Activated CD4-positive, alpha-beta T cell treated with anti-CD3 and anti-CD28 coated beads, Interleukin-2, amount 50 U/mL, for 24 hours (primary cell): Measurements from ENCODE around the gene BIK.
"Not testable (repeated sequence)": the region's sequence is repeated elsewhere in the genome, so short reads cannot be mapped to it uniquely, and the experiment has no call there.

ENCODE experiments used
- DNase-seq, 2 donors: peaks; one replicate each; pipeline ENCODE4 v3.0.0-alpha.2; 2020; ENCODE audit warnings: low read depth in 1 of 2, low spot score in 1 of 2

The BIK gene

DNA sequence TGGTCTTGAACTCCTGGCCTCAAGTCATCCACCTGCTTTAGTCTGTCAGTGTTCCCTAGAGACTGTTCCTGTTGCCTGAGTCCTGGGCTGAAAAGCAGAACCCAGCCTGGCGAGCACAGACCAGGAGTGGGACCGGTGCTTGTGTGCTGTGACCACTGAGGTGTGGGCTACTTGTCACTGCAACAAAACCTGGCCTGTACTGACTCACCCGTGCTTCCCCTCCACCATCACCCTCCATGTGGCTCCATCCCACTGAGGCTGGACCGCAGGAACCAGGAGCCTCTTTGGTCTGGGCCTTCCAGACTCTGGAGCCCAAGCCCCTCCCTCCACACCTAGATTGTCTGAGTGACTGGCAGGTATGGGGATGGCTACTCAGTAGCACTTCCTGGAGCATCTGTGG is 24.0 kb downstream of the BIK start:
- DNase-seq: no peak

DNA sequence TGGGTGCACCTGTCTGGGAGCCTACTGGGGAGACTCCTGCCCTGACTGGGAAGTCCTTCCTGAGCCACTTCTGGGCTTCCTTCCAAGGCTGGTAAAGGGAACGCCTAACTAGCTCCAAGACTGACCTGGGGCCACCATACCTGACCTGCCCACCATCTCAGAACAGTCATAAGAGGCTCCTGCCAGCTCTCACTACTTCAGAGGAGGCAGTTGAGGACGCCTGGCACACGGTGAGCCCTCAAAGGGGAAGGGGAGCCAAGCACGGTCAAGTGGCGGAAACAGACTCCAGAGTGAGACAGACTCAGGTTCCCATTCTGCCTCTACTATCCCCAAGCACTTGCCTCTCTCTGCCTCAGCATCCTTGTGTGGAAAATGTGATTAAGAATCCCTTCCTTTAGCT is 25.0 kb downstream of the BIK start:
- no peak for DNase-seq

DNA sequence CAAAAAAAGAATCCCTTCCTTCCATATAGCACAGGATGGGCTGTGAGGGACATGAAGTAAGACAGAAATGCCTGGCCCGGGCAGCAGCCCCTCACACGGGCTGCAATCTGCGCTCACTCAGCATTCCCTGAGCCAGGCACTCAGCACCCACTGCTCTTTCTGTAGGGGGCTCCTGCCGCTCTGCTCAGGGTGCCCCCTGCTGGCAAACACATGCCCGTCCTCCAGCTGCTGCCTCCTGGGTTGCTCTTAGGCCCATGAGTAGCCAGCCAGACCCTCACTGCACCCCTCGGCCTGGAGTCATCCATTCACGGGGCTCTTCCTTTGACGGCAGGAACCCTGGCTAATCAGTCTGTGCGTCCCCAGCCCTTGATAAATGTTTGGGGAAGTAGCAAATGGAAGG is 25.7 kb downstream of the BIK start:
- no peak for DNase-seq

DNA sequence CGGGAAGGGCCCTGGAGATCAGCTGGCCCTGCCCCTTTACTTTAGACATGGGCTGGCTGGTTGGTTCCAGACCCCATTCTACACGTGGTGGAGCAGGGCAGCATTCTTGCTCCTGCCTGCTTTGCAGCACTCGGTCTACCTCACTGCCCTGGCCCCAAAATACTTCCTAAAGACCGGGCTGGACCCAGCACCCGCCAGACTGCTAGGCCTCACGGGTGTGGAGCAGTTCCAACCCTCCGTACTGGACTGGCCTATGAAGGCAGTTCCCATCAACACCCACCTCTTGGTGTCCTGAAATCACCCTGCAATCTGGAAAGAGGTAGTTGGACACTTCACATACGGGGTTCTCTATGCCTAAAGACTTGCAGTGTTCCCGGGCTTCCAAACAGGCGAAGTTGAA is 26.3 kb downstream of the BIK start:
- no peak for DNase-seq

DNA sequence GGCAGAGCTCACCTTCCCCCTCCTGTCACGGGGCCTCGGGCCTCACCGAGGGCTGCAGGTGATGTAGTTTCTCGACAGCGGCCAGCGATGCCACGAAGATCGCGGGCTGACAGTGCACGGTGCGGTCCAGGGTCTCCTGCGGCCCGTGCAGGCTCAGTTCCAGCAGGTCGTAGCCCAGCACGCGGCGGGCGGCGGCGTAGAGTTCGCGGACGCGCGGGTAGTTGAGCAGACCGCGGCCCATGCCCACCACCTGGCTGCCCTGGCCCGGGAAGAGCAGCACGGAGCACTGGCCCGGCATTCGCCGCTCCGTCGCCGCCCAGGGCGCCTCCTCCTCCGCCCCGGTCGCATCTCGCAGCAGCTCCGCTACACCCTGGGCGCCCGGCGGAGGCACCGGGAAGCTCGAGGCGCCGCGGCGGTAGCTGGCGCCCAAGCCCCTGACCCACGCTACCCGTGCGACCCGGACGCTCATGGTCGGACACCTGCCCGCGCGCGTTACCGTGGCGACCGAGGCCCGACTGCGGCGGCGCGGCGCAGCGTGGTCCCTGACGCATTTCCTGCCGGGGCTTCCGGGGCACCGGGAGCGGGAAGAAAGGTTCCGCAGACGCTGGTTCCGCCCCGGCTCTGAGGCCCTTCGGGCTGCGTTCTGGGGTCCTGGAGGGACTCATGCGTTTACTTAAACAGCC is 32.5 kb downstream of the BIK start, which contains the start of gene MCAT:
MCAT (minus strand) TSS at position 519 of the 683 bp plus-strand sequence; CDS start at position 469, 50 bp downstream.
- peak; percentile 64 to 76 for DNase-seq

DNA sequence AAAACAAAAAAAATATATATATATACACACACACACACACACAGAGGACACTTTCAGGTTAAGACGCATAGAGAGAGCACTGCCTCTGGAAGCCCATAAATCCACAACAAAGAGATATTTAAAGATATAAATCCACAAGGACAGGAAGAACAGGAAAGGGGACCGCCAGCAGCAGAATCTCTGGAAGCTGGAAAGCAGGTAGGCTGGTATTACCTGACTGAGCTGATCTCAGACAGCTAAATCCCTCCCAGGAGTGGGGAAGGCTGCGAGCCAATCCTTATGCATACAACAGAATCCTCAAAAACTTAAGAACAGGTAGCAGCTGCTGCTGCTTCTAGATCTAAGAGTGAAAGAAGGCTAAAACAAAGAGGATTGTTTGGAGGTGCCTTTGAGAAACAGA is 34.4 kb downstream of the BIK start:
- DNase-seq: no peak

DNA sequence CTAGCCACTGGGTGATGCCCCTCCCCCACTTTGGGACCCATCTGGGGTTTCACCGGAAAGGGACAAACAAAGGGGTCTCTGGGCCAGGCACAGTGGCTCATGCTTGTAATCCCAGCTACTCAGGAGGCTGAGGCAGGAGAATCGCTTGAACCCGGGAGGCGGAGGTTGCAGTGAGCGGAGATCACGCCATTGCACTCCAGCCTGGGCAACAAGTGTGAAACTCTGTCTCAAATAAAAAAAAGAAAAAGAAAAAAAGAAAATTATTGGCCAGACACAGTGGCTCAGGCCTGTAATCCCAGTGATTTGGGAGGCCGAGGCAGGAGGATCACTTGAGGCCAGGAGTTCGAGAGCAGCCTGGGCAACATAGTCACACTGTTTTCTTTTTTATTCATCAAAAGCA is 34.8 kb downstream of the BIK start:
- not testable (repeated sequence) for DNase-seq

DNA sequence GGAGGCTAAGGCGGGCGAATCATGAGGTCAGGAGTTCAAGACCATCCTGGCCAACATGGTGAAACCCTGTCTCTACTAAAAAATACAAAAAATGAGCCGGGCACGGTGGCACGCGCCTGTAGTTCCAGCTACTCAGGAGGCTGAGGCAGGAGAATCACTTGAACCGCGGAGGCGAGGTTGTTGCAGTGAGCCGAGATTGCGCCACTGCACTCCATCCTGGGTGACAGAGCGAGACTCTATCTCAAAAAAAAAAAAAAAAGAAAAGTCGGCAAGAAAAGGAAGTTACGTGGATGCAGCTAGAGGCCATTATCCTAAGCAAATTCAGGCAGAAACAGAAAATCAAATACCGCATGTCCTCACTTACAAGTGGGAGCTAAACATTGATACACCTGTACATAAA is 35.8 kb downstream of the BIK start:
- DNase-seq: not testable (repeated sequence)

DNA sequence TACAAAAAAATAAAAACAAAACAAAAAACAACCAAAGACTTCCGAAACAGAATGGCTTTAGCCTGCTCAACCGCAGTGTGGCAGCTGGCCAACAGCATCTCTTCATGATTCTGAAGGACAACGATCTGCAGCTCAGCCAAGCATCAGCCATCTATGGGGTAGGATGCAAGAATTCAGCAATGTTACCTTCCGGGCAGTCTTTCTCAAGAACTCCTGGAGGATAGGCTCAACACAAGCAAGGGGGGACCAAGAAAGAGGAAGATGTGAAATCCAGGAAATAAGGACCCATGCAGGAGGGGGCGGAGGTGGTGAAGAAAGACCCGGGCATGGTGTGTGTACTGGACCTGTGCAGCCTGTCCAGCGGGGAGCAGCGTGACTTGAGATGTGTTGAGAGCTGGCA is 37.3 kb downstream of the BIK start:
- DNase-seq: no peak

DNA sequence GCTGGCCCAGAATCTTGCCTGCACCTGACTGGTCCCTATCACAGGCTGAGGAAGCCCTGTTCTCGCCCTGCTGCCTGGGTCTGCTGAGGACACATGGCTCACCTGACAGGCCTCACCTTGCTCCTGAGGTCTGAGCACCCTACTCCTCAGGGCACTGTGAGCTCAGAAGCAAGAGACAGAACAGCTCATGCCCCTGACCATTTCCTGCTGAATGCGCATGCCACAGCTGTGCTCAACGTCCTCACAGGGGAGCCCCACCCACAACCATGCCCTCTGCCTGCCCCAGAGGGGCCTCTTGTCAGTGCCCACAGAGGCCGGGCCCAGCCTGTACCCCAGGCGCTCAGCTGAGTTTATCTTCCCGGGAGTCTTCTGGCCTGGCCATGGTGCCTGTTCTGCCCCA is 38.0 kb downstream of the BIK start:
- no peak for DNase-seq

DNA sequence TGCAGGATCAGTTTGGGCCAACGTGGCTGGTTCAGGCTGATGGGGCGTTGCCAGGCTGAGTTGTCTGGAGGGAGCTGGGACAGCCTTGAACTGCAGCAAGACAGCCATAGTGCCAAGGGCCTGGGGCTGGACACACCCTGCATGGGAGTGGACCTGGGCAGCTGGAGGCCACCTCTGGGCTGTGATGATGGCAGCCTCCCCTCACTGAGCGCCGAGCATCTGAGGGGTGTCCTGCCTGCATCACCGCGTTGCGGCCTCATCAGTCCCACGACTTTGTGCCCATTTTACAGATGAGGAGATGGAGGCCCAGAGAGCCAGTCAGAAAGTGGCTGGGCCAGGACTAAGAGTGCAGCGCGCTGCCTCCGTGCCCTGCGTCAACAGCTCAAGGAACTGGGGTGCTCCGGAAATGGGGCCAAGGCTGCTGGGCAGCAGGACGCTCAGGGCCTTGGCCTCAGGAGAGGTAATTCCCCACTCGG is 40.2 kb downstream of the BIK start:
- DNase-seq: no peak

DNA sequence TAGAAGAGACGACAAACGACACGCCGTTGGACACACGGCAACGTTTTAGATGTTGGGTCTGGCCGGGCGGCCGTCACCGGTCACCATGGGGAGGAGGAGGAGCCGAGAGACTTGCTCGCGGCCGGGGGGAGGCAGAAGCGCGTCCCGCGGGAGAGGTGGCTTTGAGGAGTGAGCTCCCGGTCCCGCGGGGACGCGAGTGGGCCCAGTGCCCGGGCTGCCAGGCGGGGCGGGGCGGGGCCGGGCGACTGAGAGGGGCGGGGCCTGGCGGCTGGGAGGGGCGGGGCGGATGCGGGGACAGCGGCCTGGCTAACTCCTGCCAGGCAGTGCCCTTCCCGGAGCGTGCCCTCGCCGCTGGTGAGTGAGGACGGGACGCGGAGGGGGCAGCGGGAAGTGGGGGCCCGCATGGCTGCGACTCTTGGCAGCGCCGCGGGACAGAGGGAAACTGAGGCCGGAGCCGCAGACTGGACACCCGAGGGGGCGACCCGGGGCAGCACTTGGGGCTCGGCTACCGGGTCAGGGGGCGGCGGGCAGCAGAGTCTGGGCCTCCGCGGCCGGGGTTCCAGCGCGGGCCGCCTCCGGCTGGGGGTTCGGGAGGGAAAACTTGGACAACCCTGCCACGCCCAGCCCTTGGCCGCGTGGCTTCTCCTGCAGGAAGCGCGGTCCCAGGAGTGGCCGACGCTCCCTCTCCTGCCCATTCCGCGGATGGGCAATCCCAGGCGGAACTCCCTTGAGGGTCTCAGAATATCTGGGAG is 40.9 kb downstream of the BIK start, which contains the start of gene TSPO:
TSPO (plus strand) TSS at position 309 of the 752 bp plus-strand sequence. CDS start 7,680 bp downstream, outside the sequence.
- DNase-seq: peak; percentile 29 to 39

DNA sequence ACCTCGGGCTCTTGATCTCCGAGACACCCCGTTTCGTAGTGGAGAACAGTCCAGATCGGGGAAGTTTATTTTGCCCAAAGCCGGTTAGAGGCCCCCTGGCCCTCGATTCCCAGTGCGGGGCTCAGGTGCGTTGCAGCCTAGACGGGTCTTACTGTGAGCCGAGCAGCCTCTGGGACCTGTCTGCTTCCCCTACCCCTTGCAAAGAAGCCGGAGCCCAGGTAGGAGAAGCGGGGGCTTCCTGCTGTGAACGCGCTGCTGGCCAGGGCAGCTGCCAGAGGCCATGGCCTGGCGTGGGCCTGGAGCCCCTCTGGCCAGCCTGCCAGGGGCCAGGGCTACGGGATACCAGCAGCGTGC is 41.4 kb downstream of the BIK start:
- DNase-seq: no peak

DNA sequence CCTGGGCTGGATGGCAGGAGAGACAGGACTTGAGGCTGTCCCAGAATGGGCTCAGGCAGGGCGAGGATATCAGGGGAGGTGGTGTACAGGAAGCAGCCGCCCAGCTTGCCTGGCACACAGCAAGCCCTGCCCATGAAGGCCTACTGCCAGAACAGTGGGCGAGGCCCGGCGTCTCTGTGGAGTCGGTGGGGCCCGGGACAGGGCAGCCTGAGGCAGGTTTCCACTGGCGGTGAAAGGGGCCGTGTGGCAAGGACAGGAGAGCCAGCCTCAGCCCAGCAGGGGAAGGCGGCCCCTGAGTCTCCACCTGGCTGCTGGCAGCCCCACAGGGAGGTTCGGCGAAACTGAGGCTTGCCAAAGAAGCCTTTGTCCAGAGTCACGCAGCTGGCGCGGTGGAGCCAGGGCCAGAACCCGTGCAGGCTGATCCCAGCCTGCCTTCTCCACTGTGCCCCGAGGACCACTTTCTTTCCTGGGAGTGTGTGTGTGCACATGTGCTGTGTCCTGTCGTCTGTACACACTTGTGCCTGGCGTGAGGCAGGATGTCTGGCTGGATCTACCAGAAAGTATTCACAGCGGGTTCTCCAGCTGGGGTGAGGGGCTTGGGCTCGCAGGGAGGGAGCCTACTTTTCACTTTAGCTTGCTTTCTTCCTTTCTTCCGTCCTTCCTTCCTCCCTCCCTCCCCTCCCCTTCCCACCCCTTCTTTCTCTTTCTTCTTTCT is 42.0 kb downstream of the BIK start:
- peak; percentile 33 to 35 for DNase-seq

DNA sequence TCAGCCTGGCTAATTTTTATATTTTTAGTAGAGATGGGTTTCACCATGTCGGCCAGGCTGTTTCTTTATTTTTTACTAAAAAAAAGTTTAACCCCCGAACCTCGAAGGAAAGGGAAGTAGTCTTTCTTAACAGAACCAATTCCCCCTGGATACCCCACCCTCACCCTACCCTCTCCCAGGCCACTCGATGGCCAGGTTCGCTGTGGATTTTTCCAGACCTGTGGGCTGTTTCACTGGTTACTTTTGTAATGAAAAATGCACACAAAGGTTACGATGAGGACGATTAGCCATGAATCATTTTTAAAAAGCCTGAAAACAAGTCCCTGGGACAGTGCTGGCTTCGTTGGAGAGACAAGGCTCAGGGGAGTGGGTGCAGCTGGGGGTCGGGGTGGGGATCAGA is 43.3 kb downstream of the BIK start:
- no peak for DNase-seq

DNA sequence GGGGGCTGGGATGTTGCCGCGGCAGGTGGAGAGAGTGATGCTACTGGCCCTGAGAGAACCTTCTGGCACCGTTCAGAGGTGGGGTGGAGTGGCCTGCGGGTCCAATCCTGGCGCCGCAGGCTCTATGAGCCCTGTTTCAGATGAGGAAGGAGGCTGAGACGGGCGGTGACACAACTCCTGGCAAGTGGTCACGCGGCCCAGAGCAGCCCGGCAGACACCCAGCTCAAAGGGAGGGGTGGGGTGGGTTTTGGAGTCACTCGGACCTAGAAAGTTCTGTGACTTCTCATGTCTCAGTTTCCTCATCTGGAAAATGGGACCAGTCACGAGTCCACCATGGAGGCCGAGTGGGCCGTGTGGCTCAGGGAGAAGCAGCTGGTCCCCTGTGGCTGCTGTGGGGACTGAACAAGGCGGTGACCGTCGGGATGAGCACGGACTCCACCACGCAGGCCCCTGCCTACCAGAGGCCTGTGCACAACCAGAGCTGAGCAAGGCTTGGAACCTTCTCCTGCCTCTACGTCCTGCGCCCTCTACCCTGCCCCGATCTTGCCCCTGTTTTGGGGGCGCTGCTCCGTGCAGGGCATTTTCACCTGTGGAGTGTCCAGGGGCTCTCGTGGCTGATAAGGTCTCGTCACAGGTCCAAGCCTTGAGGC is 44.5 kb downstream of the BIK start:
- no peak for DNase-seq

DNA sequence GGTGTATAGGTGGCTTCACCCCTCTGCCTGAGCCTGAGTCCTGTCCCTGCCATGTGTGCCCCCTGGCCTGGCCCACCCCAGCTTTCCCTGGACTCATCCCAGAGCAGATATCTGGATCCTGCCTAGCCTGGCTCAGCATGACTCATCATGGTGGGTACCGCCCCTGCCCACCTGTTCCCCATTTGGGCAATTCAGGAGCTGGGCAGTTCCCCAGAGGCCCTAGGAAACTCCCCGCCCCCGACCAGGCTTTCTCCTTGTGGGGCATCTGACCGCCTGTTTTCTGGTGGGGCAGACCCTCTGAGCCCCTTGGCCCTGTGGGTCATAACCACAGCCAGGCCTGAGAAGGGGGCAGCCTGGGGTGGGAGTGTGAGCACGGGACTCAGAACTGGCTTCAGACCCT is 45.2 kb downstream of the BIK start:
- DNase-seq: no peak

DNA sequence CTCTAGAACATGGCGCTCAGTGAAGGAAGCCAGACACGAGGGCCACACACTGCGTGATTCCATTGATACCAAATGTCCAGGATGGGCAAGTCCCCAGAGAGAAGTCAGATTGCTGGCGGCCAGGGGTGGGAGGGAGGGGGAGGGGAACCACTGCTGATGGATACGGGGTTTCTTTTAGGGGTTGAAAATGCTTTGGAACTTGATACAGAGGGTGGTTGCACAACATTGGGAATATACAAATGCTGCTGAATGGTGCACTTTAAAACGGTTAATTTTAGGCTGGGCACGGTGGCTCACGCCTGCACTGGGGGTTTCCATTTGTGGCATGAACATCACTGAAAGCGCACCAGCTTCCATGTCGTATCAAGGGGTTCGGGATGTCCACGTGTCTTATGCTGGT is 45.9 kb downstream of the BIK start:
- no peak for DNase-seq

DNA sequence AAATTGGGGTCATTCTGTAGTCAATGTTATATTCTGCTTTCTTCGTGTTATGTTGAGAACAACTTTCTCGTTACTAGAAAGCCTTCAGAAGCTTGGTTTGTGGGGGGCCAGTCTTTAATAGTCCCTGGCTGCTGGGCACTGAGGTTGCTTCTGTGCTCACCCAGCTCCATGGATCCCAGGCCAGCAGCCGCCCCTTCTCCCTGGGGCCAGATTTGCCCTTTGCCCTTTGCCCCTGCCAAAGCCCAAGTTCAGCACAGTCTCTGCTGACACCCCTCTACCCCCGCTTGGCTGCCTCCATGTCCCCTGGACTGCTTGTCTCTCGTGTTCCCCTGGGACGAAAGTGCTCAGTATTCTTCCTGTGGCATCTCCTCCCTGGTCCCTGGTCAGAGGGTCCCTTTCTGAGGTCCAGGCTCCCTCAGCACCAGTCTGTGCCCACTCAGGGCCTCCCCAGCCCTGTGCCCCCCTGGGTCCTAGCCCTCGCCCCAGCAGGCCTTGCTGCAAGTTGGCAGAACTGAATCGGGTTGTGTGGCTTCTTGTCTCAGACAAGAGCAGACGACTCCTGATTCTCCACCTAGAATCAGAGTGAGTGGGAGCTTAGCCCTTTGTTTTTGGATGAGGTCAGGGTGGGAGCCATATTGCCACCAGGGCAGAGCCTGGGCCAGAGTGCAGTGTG is 47.5 kb downstream of the BIK start:
- no peak for DNase-seq

DNA sequence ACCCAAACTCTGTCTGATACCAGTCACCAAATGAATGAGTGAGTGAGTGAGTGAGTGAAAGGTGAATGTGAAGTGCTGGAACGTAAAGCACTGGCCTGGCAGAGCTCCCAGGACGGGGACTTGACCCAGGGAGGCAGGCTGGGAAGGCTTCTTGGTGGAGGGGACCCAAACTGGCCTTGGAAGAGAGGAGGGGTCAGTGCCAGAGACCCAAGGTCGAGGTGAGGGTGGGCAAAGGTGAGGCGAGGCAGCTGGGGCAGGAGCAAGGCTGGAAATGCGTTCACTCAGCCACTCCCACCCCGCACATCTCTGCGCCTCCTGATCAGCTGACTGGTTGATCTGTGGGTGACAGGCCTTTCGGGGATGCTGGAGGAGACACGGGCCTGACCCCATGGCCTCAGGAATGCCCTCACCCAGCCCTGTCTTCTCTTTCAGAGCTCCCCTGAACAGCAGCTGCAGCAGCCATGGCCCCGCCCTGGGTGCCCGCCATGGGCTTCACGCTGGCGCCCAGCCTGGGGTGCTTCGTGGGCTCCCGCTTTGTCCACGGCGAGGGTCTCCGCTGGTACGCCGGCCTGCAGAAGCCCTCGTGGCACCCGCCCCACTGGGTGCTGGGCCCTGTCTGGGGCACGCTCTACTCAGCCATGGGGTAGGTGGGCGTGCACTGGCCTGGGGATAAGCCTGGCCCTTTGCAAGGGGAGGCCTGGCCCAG is 48.4 kb downstream of the BIK start:
- DNase-seq: no peak
